Activated gamma-delta T cell (primary cell): ENCODE data around the gene RAB21.

Experiments
- DNase-seq: peaks from one replicate; lab custom pipeline; 2025; lab: John Stamatoyannopoulos, UW
- total RNA-seq, 2 donors: gene quantifications; one replicate each; lab custom pipeline; 2026; lab: John Stamatoyannopoulos, UW

Gene RAB21, protein sequence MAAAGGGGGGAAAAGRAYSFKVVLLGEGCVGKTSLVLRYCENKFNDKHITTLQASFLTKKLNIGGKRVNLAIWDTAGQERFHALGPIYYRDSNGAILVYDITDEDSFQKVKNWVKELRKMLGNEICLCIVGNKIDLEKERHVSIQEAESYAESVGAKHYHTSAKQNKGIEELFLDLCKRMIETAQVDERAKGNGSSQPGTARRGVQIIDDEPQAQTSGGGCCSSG
- total RNA-seq, result 115 to 141 reads per million in 2 donors

DNA sequence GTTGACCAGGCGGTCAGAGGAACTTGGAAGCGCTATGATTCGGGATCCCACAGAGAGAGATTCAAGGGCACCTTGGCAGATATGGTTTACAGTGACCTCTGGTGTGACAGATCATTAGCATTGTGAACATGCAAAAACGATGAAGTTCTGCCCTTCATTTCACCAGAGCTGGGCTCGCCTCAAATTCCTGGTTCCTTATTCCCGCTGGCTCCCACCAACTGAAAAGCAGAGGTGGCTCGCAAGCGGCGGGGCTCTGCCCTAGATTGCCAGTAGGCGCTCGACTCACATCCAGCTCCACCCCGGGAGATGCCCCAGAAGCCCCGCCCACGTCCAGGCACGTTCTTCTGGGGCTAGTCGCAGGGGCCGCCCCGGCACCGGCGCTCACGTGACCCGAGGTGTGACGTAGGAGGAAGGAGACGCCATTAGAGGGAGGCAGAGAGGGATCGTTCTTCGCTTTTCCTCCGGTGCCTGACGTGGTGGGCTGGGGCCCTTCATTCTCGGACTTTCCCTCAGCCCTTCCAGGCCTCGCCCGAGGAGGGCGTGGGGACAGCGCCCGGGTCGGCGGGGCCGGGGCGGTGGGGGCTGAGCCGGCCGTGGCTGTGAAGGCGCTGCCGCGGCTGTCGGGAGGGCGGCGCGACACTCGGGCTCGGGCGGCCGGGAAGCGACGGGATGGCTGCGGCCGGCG lies at the start of gene RAB21:
RAB21 (plus strand) TSS at position 403 of the 685 bp plus-strand sequence; CDS start at position 670, 267 bp downstream.
- DNase-seq, result peak; percentile 91

DNA sequence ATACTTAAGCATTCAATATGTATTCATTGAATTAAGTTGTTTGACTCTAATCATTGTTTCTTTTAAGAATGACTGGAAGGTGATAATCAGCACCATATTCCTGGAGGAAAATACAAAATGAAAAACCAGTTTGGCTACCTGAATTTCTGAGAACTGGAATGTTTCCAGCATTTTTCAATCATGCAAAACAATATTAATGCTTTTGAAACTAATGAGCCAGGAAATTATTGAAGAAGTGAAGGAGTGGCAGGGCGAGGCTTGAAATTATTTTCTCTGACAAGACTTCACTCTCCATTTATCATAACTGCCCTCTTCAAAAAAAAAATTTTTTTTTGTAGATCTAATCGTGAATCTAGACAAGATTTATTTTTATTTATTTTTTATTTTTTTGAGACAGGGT lies 49.7 kb upstream of the RAB21 start:
- DNase-seq, result no peak

DNA sequence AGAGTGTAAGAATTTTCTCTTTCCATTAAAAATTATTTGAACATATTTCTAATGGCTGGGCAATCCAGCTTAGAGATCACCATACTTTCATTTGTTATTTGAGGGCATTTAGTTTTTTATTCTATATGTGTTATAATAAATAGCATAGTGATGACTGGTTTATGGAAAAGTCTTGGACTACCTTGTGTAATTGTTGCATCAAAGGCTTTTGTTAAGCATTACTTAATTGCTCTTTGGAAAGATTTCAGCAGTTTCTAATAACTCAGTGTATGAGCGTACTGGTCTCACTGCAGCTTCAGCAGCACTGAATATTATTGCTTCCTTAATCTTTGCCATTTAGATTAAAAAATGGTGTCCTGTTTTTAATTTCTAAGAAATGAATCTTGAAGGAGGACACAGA lies 46.0 kb upstream of the RAB21 start:
- DNase-seq, result no peak

DNA sequence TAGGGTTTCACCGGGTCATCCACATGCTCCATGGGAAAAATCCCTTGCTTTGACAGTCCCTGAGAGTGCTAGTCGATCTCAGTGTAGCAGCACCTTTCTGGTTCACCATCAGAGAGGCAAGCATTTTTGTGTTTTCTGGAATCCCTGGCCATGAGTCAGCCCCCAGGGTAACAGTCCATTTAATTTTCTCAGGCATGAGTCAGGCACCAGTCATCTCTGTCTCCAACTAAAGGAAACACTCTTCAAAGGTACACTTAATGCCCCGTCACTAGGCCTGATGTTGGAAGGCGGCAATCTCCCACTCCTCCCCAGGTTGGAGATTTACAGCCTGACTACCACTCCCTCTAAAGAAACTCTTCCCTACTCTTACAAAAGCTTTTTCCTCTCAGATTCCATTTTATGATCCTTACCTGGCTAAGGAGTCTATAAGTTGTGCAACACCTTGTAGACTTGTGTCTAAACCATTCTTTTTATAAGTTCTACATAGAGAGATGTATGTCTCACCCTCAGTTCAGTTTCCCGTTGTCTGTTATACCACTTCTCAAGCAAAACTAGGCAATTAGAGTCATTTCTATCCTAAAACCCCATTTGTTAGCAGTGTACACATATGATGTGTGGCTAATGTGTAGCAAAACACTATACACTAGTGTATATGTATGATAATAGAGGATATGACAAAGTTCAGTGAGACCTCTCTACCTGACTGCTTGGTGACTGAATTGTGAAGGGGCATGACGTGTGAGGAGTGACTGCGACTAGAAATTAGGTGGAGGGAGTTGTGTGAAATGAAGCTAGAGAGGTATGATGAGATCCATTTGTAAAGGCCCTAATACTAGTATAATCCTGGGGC lies 44.2 kb upstream of the RAB21 start:
- no peak for DNase-seq

DNA sequence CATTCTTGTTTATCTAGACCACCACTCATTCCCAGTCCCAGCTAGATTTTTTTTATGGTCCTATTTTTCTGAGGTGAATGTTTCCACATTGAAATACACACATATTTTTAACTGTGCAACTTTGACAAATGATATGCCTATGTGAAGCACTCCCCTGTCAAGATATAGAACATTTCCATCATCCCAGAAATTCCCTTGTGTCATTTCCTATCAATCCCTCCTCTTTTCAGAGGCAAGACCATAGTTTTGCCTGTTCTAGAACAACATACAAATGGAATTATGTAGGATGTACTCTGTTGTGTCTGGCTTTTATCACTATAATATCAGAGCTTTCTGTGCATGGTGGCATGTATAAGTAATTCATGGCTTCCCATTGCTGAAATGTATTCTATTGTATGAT lies 36.1 kb upstream of the RAB21 start:
- DNase-seq, result no peak

DNA sequence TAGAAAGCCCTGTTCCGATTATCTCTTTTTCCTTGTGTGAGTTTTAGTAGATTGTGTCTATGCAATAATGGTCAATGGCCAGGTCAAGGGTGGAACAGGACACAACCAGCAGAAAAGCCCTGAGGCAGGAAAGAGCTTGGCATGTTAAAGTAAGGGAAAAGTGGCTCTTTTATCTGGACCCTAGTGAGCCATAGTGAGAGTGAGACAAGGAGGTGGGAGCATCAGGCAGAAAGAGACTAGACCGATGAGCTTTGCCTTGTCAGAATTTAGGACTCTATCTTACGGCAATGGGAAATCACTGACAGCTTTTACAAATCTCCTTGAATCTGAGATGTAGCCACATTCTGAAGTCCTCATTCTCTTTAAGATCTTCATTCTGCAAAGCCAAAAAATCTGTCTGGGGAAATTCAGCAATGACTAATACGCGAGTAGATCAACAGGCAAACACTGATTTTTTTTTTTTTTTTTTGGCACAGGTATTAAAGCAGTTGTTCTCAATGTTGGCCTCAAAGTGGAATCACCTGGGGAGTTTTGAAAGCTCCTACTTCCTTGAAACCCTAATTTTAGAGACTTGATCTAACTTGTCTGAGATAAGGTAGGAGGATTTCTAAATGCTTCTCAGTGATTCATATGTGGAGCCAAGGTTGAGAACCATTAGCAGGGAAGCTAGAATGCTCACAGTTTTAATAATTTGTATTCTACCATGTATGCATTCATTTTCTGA lies 34.9 kb upstream of the RAB21 start:
- DNase-seq, result no peak

DNA sequence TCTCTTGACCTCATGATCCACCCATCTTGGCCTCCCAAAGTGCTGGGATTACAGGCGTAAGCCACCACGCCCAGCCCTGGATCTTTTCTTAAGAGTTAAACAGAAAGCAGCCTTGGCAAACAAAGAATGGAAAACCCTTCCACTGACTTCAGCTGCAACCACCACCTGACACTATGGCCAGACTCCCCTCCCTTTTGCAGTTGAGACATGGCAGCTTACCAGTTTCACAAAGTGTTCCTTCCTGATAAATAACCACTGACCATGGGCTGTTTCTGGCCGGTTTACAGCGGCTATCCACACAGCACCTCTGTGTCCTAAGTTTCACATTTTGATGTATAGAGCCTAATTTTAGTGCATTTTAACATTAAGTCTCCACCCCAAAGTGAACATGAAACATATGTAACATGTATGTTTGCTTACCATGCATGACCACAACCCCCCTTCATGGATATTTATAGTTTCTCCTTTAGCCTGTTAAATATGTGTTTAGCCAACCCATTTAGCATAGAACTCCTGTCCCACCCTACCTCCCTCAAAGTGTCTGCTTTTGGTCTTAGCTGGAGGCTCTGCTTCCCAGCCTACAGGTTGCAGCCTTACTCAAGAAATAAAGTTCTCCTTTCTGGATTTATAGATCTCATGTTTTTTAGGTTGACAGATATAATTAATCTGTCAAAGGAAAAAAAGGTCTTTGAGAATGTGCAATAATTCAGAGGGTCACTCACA lies 32.7 kb upstream of the RAB21 start:
- DNase-seq, result no peak

DNA sequence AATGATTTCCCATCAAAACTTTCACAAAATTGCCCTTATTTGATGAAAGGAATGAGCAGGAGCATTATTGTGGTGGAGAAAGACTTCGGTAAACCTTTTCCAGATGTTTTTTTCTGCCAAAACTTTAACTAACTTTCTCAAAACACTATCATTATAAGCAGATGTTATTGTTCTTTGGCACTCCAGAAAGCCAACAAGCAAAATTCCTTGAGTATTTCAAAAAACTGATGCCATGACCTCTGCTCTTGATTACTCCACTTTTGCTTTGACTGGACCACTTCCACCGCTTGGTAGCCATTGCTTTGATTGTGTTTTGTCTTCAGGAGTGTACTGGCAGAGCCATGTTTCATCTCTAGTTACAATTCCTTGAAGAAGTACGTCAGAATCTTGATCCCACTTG lies 29.7 kb upstream of the RAB21 start:
- DNase-seq, result no peak

DNA sequence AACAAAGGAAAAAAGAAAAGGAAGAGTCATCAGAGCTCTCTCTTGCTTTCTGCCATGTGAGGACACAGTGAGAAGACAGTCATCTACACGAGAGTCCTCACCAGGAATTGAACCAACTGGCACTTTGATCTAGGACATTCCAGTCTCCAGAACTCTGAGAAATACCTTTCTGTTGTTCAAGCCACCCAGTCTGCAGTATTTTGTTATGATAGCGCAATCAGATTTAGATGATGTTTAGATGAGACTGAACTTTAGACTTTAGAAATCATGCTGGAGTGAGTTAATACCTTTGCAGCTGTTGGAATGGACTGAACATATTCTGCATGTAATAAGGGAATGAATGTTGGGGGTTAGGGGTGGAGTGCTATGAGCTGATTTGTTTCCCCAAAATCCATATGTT lies 28.1 kb upstream of the RAB21 start:
- no peak for DNase-seq

DNA sequence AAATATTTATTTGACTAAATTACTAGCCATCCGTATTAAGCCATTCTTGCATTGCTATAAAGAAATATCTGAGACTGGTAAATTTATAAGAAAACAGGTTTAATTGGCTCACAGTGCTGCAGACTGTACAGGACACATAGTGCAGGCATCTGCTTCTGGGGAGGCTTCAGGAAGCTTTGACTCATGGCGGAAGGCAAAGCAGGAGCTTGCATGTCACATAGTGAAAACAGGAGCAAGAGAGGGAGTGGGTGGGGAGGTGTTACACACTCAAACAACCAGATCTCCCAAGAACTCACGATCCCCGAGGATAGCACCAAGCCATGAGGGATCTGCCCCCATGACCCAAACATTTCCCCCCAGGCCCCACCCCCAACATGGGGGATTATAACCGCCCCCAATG lies 26.7 kb upstream of the RAB21 start:
- no peak for DNase-seq

DNA sequence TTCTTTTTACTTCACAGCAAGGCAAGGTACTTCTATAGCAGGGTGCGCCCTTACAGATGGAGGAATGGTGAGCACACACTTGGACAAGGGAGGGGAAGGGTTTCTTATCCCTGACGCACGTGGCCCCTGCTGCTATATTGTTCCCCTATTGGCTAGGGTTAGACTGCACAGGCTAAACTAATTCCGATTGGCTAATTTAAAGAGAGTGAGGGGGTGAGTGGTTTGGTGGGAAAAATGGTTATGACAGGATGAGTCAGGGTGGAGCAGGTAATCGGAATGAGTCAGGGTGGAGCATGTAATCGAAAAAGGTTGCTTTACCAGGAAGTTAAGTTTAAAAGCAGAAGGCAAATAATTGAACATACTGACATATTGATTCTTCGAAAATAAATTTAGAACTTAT lies 23.7 kb upstream of the RAB21 start:
- no peak for DNase-seq

DNA sequence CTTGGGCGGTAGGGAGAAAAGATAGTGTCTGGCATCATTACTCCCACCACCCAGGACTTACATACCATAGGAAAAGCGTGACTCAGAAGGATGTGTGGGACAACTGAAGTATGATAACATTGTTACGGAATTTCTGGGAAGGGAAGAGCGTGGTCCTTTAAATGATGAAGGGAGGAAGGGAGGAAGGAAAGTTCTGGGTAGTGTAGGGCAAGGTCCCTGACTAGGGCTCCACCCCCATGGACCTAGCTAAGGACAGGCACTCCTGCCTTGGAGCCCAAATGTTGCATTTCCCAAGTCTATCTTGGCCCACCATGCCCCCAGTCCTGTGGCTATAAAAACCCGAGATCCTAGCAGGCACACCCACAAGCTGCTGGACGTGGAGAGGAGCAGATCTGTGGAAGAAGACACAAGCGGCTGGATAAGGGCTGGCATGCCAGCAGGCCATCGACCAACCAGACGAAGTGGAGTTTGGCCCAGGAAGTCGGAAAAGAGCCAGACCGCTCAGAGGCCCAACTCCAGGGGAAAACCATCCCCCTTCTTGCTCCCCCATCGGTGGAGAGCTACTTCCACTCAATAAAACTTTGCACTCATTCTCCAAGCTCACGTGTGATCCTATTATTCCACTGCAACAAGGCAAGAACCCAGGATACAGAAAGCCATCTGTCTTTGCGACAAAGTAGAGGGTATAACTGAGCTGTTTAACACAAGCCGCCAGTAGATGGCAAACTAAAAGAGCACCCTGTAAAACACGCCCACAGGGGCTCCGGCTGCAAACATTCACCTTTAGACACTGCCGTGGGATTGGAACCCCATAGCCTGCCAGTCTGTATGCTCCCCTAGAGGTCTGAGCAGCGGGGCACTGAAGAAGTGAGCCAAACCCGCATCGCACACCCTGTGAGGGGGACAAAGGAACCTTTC lies 23.0 kb upstream of the RAB21 start:
- DNase-seq, result no peak

DNA sequence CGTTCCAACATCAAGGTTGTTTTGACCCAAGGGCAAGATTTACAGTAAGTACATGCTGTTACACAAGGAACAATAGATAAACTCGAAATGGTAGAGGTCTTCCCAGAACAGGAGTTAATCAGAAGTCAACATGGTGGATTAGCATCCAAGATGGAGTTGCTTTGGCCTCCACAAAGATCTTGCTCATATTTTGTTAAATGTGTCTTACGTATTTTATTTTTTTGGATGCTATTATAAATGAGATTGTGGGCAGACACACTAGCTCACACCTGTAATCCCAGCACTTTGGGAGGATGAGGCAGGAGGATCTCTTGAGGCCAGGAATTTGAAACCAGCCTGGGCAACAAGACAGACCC lies 22.3 kb upstream of the RAB21 start:
- DNase-seq, result no peak

DNA sequence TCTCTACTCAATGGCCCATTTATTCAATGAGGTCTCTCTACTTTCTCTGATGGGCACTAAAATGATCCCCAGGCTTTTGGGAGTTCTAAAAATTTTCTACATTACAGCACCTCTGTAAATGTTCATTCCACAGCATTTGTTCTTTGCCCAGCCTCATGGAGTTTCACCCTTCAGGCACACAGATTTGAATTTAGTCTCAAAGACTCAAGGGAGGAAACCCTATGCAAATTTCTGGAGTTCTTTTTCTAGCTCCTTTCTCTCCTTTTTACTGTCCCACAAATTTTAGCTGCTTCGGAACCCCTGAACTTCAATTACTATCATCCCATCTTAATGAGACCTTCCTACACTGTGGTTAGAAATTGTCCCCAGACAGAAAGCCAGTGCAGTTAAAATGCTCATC lies 17.5 kb upstream of the RAB21 start:
- no peak for DNase-seq

DNA sequence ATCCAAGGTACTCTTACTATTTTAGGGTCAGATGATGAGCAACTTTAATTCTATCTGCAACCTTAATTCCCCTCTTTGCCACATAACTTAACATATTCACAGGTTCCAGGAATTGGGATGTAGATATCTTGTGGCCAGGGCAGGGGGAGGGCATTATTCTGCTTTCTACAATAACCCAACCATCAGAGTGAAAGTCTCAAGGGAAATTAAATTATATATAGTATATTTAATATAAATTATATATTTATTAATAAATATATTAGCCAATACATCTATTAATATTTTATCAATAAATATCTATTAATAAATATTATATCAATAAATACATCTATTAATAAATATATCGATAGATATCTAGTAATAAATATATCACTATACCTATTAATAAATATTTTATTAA lies 11.7 kb upstream of the RAB21 start:
- no peak for DNase-seq

DNA sequence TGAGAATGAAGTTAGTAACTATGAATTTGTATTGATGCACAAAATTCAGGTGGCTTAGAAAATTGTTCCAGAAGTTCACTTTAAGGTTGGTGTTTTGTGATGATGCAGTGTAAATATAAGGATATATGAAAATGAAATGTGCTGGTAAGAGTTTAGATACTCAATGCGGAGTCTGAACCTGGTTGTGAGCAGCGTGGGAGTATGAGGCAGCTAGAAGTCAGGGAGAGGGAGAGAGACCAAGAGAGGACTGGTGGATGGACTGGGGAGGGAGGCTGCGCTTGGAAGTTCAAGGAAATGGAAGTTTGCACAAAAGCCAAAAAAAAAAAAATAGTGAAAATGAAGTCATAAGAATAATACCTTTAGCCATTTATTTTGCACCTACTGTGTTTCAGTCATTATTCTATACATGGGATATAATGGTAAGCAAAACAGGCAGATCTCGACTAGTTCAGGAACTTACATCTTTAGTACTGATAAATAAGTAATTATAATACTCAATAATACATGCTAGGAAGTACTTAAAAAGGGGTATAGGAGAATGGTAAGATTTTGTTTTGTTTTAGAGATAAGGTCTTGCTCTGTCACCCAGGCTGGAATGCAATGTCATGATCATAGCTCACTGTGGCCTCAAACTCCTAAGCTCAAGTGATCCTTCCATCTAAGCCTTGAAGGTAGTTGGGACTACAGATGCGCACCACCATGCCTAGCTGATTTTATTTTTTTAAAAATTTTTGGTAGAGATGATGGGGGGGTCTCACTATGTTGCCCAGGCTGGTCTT lies 10.0 kb upstream of the RAB21 start:
- no peak for DNase-seq

DNA sequence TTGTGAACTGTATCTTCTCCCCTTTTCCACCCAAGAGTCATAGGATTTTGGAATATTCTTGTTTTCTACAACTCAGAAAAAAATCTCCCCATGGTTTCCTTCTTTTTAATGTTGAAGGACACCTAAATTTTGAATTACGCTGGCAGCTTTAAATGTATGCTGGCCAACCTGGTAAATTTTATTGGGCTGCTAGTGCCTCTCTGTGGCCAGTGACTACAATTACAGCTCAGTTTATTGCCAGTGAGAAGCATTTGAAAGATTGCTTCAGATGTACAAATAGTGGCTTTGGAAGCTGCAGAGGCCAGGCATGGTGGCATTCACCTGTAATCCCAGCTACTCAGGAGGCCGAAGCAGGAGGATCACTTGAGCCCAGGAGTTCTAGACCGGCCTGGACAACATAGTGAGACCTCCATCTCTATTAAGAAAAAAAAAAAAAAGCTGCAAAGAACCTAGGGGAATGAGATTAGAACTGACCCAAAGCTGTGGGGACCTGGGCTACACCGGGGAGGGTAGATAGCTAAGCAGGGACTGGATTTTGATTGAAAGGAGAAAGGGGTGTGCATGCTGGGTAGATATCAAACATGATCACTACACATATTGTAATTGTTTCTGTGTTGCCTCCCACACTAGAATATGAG lies 7.6 kb upstream of the RAB21 start:
- no peak for DNase-seq

DNA sequence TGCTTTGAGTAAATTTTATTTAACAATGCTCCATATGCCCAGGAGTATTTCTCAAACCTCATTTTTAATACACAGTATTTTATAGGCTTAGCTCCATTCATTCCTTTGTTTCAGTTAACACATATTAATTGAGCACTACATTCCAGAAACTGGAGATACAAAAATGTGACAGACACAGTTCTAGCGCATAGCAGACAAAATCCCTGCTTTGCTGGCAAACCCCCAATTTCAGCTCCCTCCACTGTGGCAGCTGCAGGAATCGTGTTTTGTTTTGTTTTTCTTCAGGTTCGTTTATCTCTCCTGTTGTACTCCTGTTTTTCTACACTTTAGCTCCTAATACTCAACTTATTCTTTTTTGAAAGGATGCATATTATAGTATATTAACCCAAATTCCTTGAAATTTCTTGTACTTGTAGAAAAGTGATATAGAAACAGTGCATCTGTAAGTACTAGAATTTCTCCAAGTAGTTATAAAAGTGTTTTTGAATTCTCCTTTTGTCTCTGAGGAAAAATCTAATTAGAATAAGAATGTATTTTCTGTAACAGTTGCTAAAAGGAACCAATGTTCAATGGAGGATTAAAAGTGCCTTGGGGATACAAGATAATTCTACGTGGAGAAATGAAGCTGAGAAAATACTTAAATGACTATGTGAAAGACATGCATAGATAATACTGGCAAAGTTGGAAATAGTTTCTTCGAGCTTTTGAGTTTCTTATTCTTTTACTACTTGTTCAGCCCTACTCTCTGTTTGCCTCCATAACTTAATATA lies 6.4 kb upstream of the RAB21 start:
- no peak for DNase-seq

DNA sequence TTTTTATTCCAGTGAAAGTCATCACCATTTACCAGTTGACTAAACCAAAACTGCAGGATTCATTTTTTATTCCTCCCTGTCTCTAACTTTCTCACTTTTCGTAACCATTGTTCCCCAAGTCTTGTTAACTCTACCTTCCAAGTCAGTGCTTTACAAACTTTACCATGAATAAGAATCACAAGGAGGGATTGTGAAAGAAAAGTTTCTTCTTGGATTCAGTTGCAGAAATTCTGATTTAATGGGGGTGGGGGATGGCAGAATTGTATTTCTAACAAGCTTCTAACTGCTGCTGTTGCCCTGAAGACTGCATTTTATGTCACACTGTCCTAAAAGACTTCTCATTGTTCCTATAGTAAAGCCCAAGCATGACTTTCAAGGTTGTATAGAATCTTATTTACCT lies 5.0 kb upstream of the RAB21 start:
- no peak for DNase-seq
